Activated T-helper 17 cell treated with anti-CD3 and anti-CD28 coated beads, Interleukin-2, amount 50 U/mL, for 72 hours (primary cell): ENCODE results near the gene SAP25. TPM values are rescaled to one million over a fixed set of nuclear protein-coding genes. Genes with fewer than 3 reads are reported as not detected.
A peak's percentile ranks its signal among the peaks of the same experiment; 100 is the strongest.
"Not testable (repeated sequence)": the region's sequence is repeated elsewhere in the genome, so short reads cannot be mapped to it uniquely, and the experiment has no call there.

Experiments used
- ATAC-seq: fragments of 150-1000 bp; cut with Tn5 transposase; replicated peaks from 2 replicates; pipeline ENCODE4 v1.10.0; 2021; ENCODE audit warnings: mild to moderate bottlenecking, moderate library complexity
- H3K27ac Mint-ChIP-seq: one replicate; pipeline ENCODE4 v1.8.0; 2022; ENCODE audit warnings: mixed read lengths
- H3K27me3 Mint-ChIP-seq: one replicate; pipeline ENCODE4 v1.8.0; 2022; ENCODE audit warnings: mixed read lengths
- H3K36me3 Mint-ChIP-seq: one replicate; pipeline ENCODE4 v1.8.0; 2022; ENCODE audit warnings: low read depth, mild to moderate bottlenecking, mixed read lengths
- H3K4me1 Mint-ChIP-seq: one replicate; pipeline ENCODE4 v1.8.0; 2022; ENCODE audit warnings: mixed read lengths
- H3K4me3 Mint-ChIP-seq: one replicate; pipeline ENCODE4 v1.8.0; 2022; ENCODE audit warnings: mild to moderate bottlenecking, mixed read lengths
- H3K9me3 Mint-ChIP-seq: one replicate; pipeline ENCODE4 v1.8.0; 2022; ENCODE audit warnings: mixed read lengths
- total RNA-seq, 2 donors: library from RNA; stranded (reverse); gene quantifications; one replicate each; pipeline ENCODE4 v1.2.3, GENCODE V29; 2022

Gene SAP25
- total RNA-seq, 2 donors from 2014 or later = 7.6 to 12.9 TPM

- peak; percentile 7 for ATAC-seq
- H3K9me3 Mint-ChIP-seq = no peaks in the 10 kb centered on the region
- peak overlapping the region; percentile 74 for H3K4me3 Mint-ChIP-seq
- peaks cover 73% of the 10 kb centered on the region for H3K4me1 Mint-ChIP-seq
- peaks cover 92% of the 10 kb centered on the region for H3K36me3 Mint-ChIP-seq
- H3K27ac Mint-ChIP-seq = peak overlapping the region; percentile 96
- no peaks in the 10 kb centered on the region for H3K27me3 Mint-ChIP-seq
Observed at GRCh38 chr7:100546129-100546925, 27.4 kb downstream of the SAP25 start.

GRCh38 chr7:100545360-100546128 lies 28.2 kb downstream of the SAP25 start:
- Mint-ChIP-seq H3K27ac (peak overlapping the region; percentile 96), H3K27me3 (no peaks in the 10 kb centered on the region), H3K36me3 (peaks cover 92% of the 10 kb centered on the region), H3K4me3 (peak overlapping the region; percentile 74), H3K4me1 (peaks cover 75% of the 10 kb centered on the region), H3K9me3 (no peaks in the 10 kb centered on the region)
- peak; percentile 77 for ATAC-seq

GRCh38 chr7:100544967-100545359 lies 28.7 kb downstream of the SAP25 start:
- H3K4me3 Mint-ChIP-seq = peak overlapping the region; percentile 74
- peak overlapping the region; percentile 96 for H3K27ac Mint-ChIP-seq
- no peaks in the 10 kb centered on the region for H3K9me3 Mint-ChIP-seq
- ATAC-seq = no peak
- H3K36me3 Mint-ChIP-seq = peaks cover 92% of the 10 kb centered on the region
- peaks cover 69% of the 10 kb centered on the region for H3K4me1 Mint-ChIP-seq
- no peaks in the 10 kb centered on the region for H3K27me3 Mint-ChIP-seq

DNA sequence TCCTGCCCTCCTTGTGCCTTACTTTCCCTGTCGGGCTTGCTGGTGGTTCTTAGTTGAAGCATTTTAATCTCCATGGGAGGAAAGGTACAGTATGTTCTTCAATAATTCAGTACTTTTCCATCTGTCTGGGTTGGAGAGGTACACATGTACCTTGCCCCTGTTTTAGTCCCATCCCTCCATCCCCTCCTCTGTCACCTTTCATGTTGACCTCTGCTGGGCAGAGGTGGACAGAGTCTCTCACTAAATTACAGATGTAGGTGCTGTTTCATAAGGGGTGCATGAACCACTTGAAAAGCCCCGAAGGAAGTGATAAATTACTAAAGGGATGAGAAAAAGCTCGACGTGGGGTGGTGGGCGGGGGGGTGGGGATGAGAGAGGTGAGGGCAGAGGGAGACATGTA lies 29.3 kb downstream of the SAP25 start:
- peak; percentile 3 for ATAC-seq
- Mint-ChIP-seq H3K4me3 (peak overlapping the region; percentile 74), H3K27ac (peak overlapping the region; percentile 96), H3K36me3 (peaks cover 91% of the 10 kb centered on the region), H3K4me1 (peaks cover 65% of the 10 kb centered on the region), H3K9me3 (no peaks in the 10 kb centered on the region), H3K27me3 (no peaks in the 10 kb centered on the region)

GRCh38 chr7:100543586-100543985 lies 30.1 kb downstream of the SAP25 start:
- peak overlapping the region; percentile 74 for H3K4me3 Mint-ChIP-seq
- H3K4me1 Mint-ChIP-seq = peaks cover 64% of the 10 kb centered on the region
- no peaks in the 10 kb centered on the region for H3K9me3 Mint-ChIP-seq
- no peaks in the 10 kb centered on the region for H3K27me3 Mint-ChIP-seq
- H3K27ac Mint-ChIP-seq = peak overlapping the region; percentile 96
- H3K36me3 Mint-ChIP-seq = peaks cover 90% of the 10 kb centered on the region
- no peak for ATAC-seq

DNA sequence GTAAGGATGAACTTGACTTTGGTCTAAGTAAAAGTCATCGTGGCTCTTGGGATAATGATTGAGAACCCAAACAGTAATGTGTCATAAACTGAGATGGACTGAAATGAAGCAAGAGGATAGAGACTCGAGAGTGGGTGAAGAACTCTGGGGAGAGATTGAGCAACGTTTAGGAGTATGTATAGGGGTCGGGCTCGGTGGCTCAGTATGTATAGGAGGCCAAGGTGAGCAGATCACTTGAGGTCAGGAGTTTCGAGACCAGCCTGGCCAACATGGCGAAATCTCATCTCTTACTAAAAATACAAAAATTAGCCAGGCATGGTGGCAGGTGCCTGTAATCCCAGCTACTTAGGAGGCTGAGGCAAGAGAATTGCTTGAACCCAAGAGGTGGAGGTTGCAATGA lies 32.4 kb downstream of the SAP25 start:
- peak overlapping the region; percentile 96 for H3K27ac Mint-ChIP-seq
- peak overlapping the region; percentile 74 for H3K4me3 Mint-ChIP-seq
- not testable (repeated sequence) for ATAC-seq, H3K27me3 Mint-ChIP-seq, H3K9me3 Mint-ChIP-seq
- peaks cover 69% of the 10 kb centered on the region for H3K36me3 Mint-ChIP-seq
- H3K4me1 Mint-ChIP-seq = peaks cover 51% of the 10 kb centered on the region

DNA sequence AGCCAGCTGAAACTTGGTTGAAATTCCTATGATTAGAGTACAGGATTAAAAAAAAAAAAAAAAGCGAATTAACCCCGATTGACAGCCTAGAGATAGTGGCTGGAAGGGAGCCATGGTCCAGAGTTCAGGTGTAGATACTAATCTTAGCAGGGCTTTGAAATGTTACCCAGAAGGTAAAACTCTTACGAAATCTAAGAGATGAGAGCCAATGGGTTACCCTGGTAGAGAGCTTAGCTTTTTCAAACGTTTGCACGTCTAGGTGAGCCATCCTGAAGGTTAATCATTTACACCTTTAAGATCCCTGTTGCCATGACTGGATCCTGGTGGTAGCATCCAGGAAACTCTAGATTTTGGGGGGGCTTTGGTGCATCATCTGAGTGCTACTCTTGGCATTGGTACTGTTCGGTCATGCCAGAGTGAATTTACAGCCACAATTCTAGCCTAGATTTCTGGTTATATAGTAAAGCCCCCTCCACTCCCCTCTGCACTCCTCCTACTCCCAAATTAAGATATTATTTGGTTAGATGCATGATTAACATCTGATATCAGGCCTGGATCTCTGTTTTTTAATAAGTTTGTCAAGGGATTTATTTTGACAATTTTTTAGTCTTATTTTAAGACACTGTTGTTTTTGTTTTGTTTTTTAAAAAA lies 33.5 kb downstream of the SAP25 start:
- Mint-ChIP-seq H3K27ac (peak overlapping the region; percentile 96), H3K27me3 (no peaks in the 10 kb centered on the region)
- ATAC-seq = no peak

DNA sequence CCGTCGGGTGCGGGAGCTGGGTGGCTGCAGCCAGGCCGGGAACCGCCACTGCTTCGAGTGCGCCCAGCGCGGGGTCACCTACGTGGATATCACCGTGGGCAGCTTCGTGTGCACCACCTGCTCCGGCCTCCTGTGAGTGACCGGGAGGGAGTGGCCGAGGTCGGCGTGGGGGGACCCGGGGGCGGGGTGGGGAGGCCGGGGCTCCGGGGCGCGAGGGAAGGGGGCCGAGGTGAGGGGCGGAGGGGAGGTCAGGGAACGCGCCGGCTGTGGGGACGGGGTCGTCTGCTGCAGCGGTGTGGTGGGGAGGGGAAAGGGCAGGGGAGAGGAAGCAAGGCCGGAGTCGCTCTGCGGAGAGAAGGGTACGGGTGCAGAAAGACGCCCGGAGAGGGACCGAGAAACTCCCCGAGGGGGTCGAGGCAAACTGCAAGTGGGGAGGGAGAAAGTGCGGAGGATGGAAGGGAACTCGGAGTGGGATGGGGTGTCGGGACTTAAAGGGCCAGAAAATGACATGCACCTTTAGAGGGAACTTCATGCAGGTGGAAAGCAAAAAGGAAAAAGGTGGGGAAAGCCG lies 34.2 kb downstream of the SAP25 start:
- Mint-ChIP-seq H3K4me1 (peaks cover 36% of the 10 kb centered on the region), H3K27ac (peak overlapping the region; percentile 96), H3K4me3 (peak overlapping the region; percentile 74), H3K36me3 (peaks cover 52% of the 10 kb centered on the region), H3K9me3 (no peaks in the 10 kb centered on the region), H3K27me3 (no peaks in the 10 kb centered on the region)
- ATAC-seq = no peak

More for the DNA sequence above, 33.5 kb downstream of the SAP25 start:
- peaks cover 58% of the 10 kb centered on the region for H3K36me3 Mint-ChIP-seq
- H3K4me1 Mint-ChIP-seq = peaks cover 43% of the 10 kb centered on the region
- H3K9me3 Mint-ChIP-seq = no peaks in the 10 kb centered on the region
- H3K4me3 Mint-ChIP-seq = peak overlapping the region; percentile 74

DNA sequence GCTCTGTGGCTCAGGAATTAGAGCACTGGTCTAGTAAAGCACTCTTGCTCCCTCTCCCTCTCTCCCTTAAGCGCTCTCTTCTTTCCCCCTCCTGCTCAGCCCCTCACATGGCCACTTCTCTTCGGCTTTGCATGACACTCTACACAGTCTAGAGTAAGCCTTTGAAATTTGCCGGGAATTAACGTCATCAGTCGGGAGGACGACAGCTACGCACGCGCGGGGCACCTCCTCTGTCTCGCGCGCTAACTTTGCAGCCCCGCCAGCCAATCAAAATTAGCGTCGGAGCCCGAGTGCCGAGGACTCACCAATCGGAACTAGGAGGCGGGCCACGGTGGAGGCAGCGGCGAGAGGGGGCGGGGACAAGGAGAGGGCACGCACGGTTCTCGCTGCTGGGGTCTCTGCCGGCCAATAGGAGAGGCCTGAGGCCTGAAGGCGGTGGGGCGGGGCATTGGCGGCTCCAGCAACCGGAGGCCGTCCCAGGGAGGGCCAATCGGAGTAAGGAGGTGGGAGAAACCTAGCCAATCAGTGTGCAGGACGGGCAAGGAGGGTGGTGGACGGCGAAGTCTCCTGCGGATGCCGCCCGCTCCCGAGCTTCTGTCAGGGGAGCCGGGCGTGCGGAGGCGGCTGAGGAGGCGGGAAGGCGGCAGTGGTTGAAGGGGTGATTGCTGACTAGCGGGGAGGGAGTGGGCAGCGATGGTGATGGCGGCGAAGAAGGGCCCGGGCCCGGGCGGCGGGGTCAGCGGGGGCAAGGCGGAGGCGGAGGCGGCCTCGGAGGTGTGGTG lies 34.9 kb downstream of the SAP25 start, which contains the start of gene AGFG2:
Gene AGFG2 (plus strand): TSS at position 550 of the 782 bp plus-strand sequence. CDS start 144 bp downstream, at position 694.
- Mint-ChIP-seq H3K4me1 (peaks cover 29% of the 10 kb centered on the region), H3K9me3 (no peaks in the 10 kb centered on the region), H3K27me3 (no peaks in the 10 kb centered on the region), H3K4me3 (peak within 1 kb of the TSS; percentile 74), H3K36me3 (peaks cover 45% of the 10 kb centered on the region), H3K27ac (peak within 1 kb of the TSS; percentile 96)
- peak; percentile 90 for ATAC-seq

DNA sequence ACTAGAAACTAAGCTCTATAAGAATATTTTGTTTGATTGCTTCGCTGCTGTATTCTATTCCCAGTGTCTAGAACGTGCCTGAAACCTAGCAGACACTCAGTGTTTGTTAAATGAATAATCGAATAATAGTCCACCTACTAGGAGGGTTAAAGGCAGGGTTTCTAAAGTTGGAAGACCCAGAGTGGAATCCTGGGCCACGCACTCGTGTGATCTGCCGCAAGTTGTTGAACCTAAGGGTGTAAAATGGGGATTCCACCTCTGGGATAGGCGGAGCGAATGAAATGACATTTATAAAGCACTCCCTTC lies 35.4 kb downstream of the SAP25 start:
- Mint-ChIP-seq H3K36me3 (peaks cover 39% of the 10 kb centered on the region), H3K27me3 (no peaks in the 10 kb centered on the region), H3K4me1 (peaks cover 24% of the 10 kb centered on the region), H3K4me3 (peak overlapping the region; percentile 74), H3K27ac (peak overlapping the region; percentile 96), H3K9me3 (no peaks in the 10 kb centered on the region)
- ATAC-seq = no peak

DNA sequence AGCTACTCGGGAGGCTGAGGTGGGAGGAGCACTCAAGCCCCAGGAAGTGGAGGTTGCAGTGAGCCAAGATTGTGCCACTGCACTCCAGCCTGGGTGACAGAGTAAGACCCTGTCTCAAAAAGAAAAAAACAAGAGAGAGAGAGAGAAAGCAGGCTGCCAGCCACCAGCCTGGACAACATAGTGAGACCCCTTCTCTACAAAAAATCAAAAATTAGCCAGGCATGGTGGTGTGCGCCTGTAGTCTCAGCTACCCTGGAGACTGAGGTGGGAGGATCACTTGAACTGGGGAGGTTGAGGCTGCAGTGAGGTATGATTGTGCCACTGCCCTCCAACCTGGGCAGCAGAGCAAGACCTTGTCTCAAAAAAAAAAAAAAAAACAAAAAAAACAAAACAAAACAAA lies 37.0 kb downstream of the SAP25 start:
- not testable (repeated sequence) for H3K27me3 Mint-ChIP-seq, ATAC-seq, H3K27ac Mint-ChIP-seq, H3K9me3 Mint-ChIP-seq
- Mint-ChIP-seq H3K4me1 (peaks cover 13% of the 10 kb centered on the region), H3K4me3 (peak overlapping the region; percentile 28), H3K36me3 (peaks cover 29% of the 10 kb centered on the region)

GRCh38 chr7:100535982-100536381 lies 37.7 kb downstream of the SAP25 start:
- ATAC-seq, H3K4me3 Mint-ChIP-seq, H3K27ac Mint-ChIP-seq, H3K27me3 Mint-ChIP-seq, H3K9me3 Mint-ChIP-seq, H3K4me1 Mint-ChIP-seq: not testable (repeated sequence)
- H3K36me3 Mint-ChIP-seq = peaks cover 22% of the 10 kb centered on the region

GRCh38 chr7:100532165-100533022 lies 41.3 kb downstream of the SAP25 start:
- Mint-ChIP-seq H3K4me1 (peaks cover under 1% of the 10 kb centered on the region), H3K4me3 (no peak overlapping the region), H3K36me3 (no peaks in the 10 kb centered on the region), H3K27ac (no peak overlapping the region), H3K9me3 (no peaks in the 10 kb centered on the region), H3K27me3 (no peaks in the 10 kb centered on the region)
- ATAC-seq = no peak
